OCI-LY1 (cell line): ENCODE measurements around the gene SERPINA4.

Source experiments
- H2AFZ ChIP-seq: fragments of 200-600 bp; sonication (generic), shearing (Covaris generic); 2 replicates; pipeline ENCODE4 v1.6.0; 2014; ENCODE audit warnings: antibody characterized with exemption, mild to moderate bottlenecking, low read length
- H3F3A ChIP-seq: fragments of 200-600 bp; sonication (generic), shearing (Covaris generic); 2 replicates; pipeline ENCODE4 v1.6.0; 2014; ENCODE audit warnings: mild to moderate bottlenecking, antibody characterized with exemption, low read length, moderate library complexity; ENCODE audit not compliant: insufficient read depth
- H3K27ac ChIP-seq: fragments of 200-600 bp; sonication (generic); 2 replicates; pipeline ENCODE4 v1.5.1; 2014; ENCODE audit warnings: low read length, mixed run types, mild to moderate bottlenecking, low read depth; ENCODE audit not compliant: poor library complexity, severe bottlenecking
- H3K27me3 ChIP-seq: fragments of 200-600 bp; sonication (generic); 2 replicates; pipeline ENCODE4 v1.6.0; 2014; ENCODE audit warnings: antibody characterized with exemption, mild to moderate bottlenecking, low read length, moderate library complexity; ENCODE audit not compliant: insufficient read depth
- H3K36me3 ChIP-seq: fragments of 200-600 bp; sonication (generic); 2 replicates; pipeline ENCODE4 v1.6.1; 2014; ENCODE audit warnings: mild to moderate bottlenecking, antibody characterized with exemption, low read length, moderate library complexity, mixed read lengths; ENCODE audit not compliant: insufficient read depth
- H3K4me1 ChIP-seq: fragments of 200-600 bp; sonication (generic); 2 replicates; pipeline ENCODE4 v1.5.1; 2014; ENCODE audit warnings: mild to moderate bottlenecking, low read length, moderate library complexity; ENCODE audit not compliant: insufficient read depth, severe bottlenecking
- H3K4me2 ChIP-seq: fragments of 200-600 bp; sonication (generic), shearing (Covaris generic); 2 replicates; pipeline ENCODE4 v1.6.1; 2014; ENCODE audit warnings: low read length
- H3K4me3 ChIP-seq: fragments of 200-600 bp; sonication (generic); 2 replicates; pipeline ENCODE4 v1.5.1; 2014; ENCODE audit warnings: low read length, low read depth, mild to moderate bottlenecking, mixed read lengths; ENCODE audit not compliant: poor library complexity, severe bottlenecking
- H3K79me2 ChIP-seq: fragments of 200-600 bp; shearing (Covaris generic); 2 replicates; pipeline ENCODE4 v1.6.1; 2016; ENCODE audit warnings: mixed run types, low read length, mixed read lengths; ENCODE audit not compliant: insufficient read depth
- H3K9ac ChIP-seq: fragments of 200-600 bp; sonication (generic), shearing (Covaris generic); 2 replicates; pipeline ENCODE4 v1.6.1; 2014; ENCODE audit warnings: mild to moderate bottlenecking, low read length, mixed read lengths
- H3K9me2 ChIP-seq: fragments of 200-600 bp; sonication (generic), shearing (Covaris generic); 2 replicates; pipeline ENCODE4 v1.6.1; 2014; ENCODE audit warnings: low read depth, mild to moderate bottlenecking, low read length, mixed read lengths
- H3K9me3 ChIP-seq: fragments of 200-600 bp; shearing (Covaris generic); 2 replicates; pipeline ENCODE4 v1.6.1; 2014; ENCODE audit warnings: low read length, mixed read lengths
- H4K20me1 ChIP-seq: fragments of 200-600 bp; sonication (generic), shearing (Covaris generic); 2 replicates; pipeline ENCODE4 v1.6.0; 2016; ENCODE audit warnings: mild to moderate bottlenecking, low read length; ENCODE audit not compliant: insufficient read depth
- EZH2 ChIP-seq: fragments of 200-600 bp; sonication (generic), shearing (Covaris generic); IDR thresholded peaks from 2 replicates; pipeline ENCODE4 v1.8.0; 2017; ENCODE audit warnings: borderline replicate concordance, mixed run types, mild to moderate bottlenecking, antibody characterized with exemption, low read length, moderate library complexity, mixed read lengths
- TF ChIP-seq, protein P1 (sequence below): fragments of 200-600 bp; sonication (generic), shearing (Covaris generic); IDR thresholded peaks from 2 replicates; pipeline ENCODE4 v1.5.1; 2017; ENCODE audit warnings: mild to moderate bottlenecking, antibody characterized with exemption, low read length, moderate library complexity, mixed read lengths

SERPINA4 gene

DNA sequence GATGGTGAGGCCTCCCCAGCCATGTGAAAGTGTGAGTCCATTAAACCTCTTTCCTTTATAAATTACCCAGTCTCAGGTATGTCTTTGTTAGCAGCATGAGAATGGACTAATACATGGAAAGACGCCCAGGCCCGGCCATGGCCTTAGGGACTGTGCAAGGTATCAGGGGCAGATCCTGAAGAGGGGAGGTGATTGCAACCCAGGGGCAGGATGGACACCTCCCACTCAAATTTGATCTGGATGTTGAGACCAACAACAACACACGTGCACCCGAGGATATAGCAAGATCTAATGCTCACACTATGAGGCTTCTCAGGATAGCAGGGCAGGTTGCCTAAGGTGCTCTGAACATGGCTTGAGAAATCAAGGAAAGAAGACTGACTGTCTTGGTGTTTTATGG lies 13.5 kb upstream of the SERPINA4 start:
- Histone ChIP-seq H3K4me2 (no peak overlapping the region), H3F3A (no peaks in the 10 kb centered on the region), H3K9ac (no peak overlapping the region), H4K20me1 (no peaks in the 10 kb centered on the region), H3K36me3 (no peaks in the 10 kb centered on the region), H3K4me3 (no peak overlapping the region), H3K4me1 (no peaks in the 10 kb centered on the region), H3K27me3 (no peaks in the 10 kb centered on the region), H3K9me3 (no peaks in the 10 kb centered on the region), H2AFZ (no peak overlapping the region), H3K79me2 (no peaks in the 10 kb centered on the region), H3K27ac (no peak overlapping the region), H3K9me2 (no peaks in the 10 kb centered on the region)
- no peak for TF ChIP-seq EZH2
- TF ChIP-seq, protein P1, sequence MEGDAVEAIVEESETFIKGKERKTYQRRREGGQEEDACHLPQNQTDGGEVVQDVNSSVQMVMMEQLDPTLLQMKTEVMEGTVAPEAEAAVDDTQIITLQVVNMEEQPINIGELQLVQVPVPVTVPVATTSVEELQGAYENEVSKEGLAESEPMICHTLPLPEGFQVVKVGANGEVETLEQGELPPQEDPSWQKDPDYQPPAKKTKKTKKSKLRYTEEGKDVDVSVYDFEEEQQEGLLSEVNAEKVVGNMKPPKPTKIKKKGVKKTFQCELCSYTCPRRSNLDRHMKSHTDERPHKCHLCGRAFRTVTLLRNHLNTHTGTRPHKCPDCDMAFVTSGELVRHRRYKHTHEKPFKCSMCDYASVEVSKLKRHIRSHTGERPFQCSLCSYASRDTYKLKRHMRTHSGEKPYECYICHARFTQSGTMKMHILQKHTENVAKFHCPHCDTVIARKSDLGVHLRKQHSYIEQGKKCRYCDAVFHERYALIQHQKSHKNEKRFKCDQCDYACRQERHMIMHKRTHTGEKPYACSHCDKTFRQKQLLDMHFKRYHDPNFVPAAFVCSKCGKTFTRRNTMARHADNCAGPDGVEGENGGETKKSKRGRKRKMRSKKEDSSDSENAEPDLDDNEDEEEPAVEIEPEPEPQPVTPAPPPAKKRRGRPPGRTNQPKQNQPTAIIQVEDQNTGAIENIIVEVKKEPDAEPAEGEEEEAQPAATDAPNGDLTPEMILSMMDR, result no peak

DNA sequence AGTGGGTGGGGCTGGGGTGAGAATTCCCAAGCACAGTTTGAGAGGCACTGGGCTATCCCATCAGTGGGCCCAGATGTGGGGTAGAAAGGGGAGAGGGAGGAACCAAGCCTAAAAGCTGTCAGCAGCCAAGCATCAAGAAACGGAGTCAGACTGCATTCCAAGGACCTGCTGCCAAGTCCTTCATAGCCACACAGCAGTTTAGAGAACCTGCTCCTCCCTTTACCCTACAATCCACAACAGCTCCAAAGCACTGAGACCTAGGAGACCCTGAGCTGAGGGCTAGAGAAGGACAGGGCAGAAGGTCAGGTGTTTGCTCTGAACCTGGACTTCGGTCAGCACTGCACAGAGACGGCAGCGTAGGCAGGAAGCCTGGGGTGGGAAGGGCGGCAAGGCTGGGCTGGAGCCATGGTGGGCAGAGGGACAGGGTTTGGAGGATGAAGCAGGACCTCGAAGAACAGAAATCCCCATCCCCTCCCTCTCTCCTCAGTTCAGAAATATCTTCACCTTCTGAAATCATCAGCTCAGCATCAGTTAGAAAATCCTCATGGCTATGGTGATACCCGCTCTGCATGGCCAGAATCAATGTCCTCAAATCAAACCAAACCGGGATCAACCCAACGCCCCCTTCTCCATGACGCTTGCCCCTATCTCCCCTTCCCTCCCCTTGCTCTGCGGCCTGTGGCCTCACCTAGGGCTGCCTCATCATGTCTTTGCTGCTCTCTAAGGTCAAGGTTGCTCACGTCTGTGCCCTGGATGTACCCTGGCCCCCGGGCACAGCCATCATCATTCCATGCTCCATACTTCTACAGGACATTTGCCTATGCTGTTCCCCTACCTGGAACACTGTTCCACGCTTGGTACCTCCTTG lies 12.9 kb upstream of the SERPINA4 start:
- no peak overlapping the region for H2AFZ ChIP-seq
- TF ChIP-seq, protein P1, result no peak
- no peak for TF ChIP-seq EZH2
- no peak overlapping the region for H3K9ac ChIP-seq
- no peaks in the 10 kb centered on the region for H3K79me2 ChIP-seq
- H3K27me3 ChIP-seq, result no peaks in the 10 kb centered on the region
- H3K27ac ChIP-seq, result no peak overlapping the region
- no peaks in the 10 kb centered on the region for H3K9me3 ChIP-seq
- H3K4me2 ChIP-seq, result no peak overlapping the region
- no peak overlapping the region for H3K4me3 ChIP-seq
- H3K36me3 ChIP-seq, result no peaks in the 10 kb centered on the region
- H3F3A ChIP-seq, result no peaks in the 10 kb centered on the region
- no peaks in the 10 kb centered on the region for H3K9me2 ChIP-seq
- no peaks in the 10 kb centered on the region for H3K4me1 ChIP-seq
- H4K20me1 ChIP-seq, result no peaks in the 10 kb centered on the region

DNA sequence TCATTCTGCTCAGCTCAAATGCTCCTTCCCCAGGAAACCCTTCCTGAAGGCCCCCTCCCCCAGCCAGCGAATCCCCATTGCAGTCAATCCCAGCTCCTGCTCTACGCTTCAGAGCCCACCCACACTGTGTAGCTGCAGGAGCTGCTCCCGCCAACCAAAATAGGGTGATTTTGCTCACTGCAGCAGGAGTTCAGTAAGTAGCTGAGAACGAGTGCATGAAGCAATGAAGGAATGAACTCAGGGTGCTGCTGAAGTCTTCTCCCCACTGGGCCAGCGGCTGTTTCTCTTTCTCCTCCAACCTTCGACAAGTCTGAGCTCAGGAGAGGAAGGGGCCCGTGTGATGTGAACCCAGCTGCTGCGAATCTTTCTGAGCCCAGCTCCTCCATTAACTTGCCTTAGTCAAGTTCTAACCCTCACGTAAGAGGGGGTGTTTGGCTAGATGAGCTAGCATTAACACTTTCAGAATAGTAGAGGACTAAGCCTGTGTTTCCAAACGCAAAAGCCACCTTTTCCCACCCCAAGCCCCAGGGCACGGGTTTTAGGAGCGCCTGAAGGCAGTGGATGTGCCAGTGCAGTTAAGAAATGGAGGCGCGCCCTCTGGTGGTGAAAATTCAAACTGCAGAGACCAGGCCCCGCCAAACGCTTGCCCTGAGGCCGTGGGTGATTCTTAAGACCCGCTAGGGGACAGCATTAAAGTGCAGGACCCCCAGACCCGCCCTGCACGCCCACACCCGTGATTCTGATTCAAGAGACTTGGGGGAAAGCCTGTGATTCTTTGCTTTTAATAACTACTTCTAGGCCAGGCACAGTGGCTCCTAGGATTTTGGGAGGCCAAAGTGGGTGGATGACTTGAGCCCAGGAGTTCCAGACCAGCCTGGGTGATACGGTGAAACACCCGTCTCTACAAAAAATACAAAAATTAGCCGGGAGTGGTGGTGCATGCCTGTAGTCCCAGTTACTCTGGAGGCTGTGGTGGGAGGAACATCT lies 11.9 kb upstream of the SERPINA4 start:
- H3K4me2 ChIP-seq, result no peak overlapping the region
- no peaks in the 10 kb centered on the region for H4K20me1 ChIP-seq
- H3K36me3 ChIP-seq, result no peaks in the 10 kb centered on the region
- no peaks in the 10 kb centered on the region for H3K9me3 ChIP-seq
- no peaks in the 10 kb centered on the region for H3K4me1 ChIP-seq
- H3K9ac ChIP-seq, result no peak overlapping the region
- no peak overlapping the region for H3K4me3 ChIP-seq
- no peaks in the 10 kb centered on the region for H3F3A ChIP-seq
- no peaks in the 10 kb centered on the region for H3K27me3 ChIP-seq
- no peak overlapping the region for H2AFZ ChIP-seq
- no peak for TF ChIP-seq EZH2
- TF ChIP-seq, protein P1, result peak; percentile 80
- H3K9me2 ChIP-seq, result no peaks in the 10 kb centered on the region
- H3K27ac ChIP-seq, result no peak overlapping the region
- H3K79me2 ChIP-seq, result no peaks in the 10 kb centered on the region
